ENCODE data around the gene MTA2. TPM values are rescaled to one million over a fixed set of nuclear protein-coding genes. Genes with fewer than 3 reads are reported as not detected.

Gene MTA2
- total RNA-seq, 1 experiment from 2014 or later = 193 TPM

GRCh38 chr11:62615521-62615920 is 13.9 kb upstream of the MTA2 start:
- intact Hi-C loops (cut with micrococcal nuclease) = no loop called here
- Histone ChIP-seq H3K9me3 (ENCODE audit: low read length) (no peaks in the 10 kb centered on the region), H2AFZ (ENCODE audit: low read length) (no peak overlapping the region), H3K9me2 (replicated peaks; ENCODE audit: low read length) (no peaks in the 10 kb centered on the region), H3K36me3 (ENCODE audit: low read depth, low read length) (no peaks in the 10 kb centered on the region), H3K4me2 (ENCODE audit: low read length) (no peak overlapping the region), H3K27me3 (ENCODE audit: low read length) (no peaks in the 10 kb centered on the region), H3K79me2 (ENCODE audit: low read length) (peaks cover 26% of the 10 kb centered on the region), H3K27ac (ENCODE audit: low read length) (no peak overlapping the region), H3K4me1 (ENCODE audit: insufficient read depth, low read length) (peaks cover 35% of the 10 kb centered on the region), H3F3A (ENCODE audit: low read length, unreplicated experiment) (peaks cover 7% of the 10 kb centered on the region), H3K9ac (ENCODE audit: low read length) (no peak overlapping the region), H3K4me3 (ENCODE audit: low read length) (no peak overlapping the region), H4K20me1 (ENCODE audit: low read length) (no peaks in the 10 kb centered on the region)
- DNase-seq (no peak), ATAC-seq (no peak)
- TF ChIP-seq EZH2phosphoT487 (IDR thresholded peaks at IDR 0.05; ENCODE audit: borderline replicate concordance, low read length) (no peak), EZH2 (IDR thresholded peaks at IDR 0.05; ENCODE audit: low read length, unreplicated experiment) (no peak), CTCF (conservative IDR thresholded peaks at IDR 0.05; ENCODE audit: low read depth, low read length) (no peak)
- POLR2A ChIA-PET (ENCODE audit: unreplicated experiment) = no interaction called here
- CTCF ChIA-PET = no interaction called here
- no TSS peak for BruUV-seq (replicated peaks)

DNA sequence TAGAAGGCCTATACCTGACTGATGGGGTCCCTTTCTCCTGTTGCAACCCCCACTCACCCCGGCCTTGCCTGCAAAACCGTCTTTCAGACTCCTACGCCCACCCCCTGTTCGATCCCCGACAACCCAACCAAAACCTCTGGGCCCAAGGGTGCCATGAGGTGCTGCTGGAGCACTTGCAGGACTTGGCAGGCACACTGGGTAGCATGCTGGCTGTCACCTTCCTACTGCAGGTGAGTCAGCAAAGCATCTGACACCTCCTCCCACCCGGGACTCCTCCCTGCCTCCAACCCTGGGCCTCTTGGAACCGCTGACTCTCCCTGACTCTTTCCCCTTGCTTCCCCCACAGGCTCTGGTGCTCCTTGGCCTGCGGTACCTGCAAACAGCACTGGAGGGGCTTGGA is 12.6 kb upstream of the MTA2 start:
- intact Hi-C loops (cut with micrococcal nuclease) = loop anchor here (5.0 kb wide), 1 partner anchor 33 kb away; the partner anchor contains the start of gene GANAB
- no peak overlapping the region for H3K4me3 ChIP-seq (ENCODE audit: low read length)
- no peak overlapping the region for H2AFZ ChIP-seq (ENCODE audit: low read length)
- TF ChIP-seq EZH2phosphoT487 (IDR thresholded peaks at IDR 0.05; ENCODE audit: borderline replicate concordance, low read length) (no peak), CTCF (conservative IDR thresholded peaks at IDR 0.05; ENCODE audit: low read depth, low read length) (no peak), EZH2 (IDR thresholded peaks at IDR 0.05; ENCODE audit: low read length, unreplicated experiment) (no peak)
- no peaks in the 10 kb centered on the region for H3K9me2 ChIP-seq (replicated peaks; ENCODE audit: low read length)
- no TSS peak for BruUV-seq (replicated peaks)
- H3K4me2 ChIP-seq (ENCODE audit: low read length) = peak overlapping the region; percentile 14; the same call in 1 of the 2 replicates
- H3K36me3 ChIP-seq (ENCODE audit: low read depth, low read length) = no peaks in the 10 kb centered on the region
- ATAC-seq (peak; percentile 10), DNase-seq (peak; percentile 72)
- H4K20me1 ChIP-seq (ENCODE audit: low read length) = no peaks in the 10 kb centered on the region
- H3K79me2 ChIP-seq (ENCODE audit: low read length) = peaks cover 14% of the 10 kb centered on the region
- no peaks in the 10 kb centered on the region for H3K9me3 ChIP-seq (ENCODE audit: low read length)
- peaks cover 7% of the 10 kb centered on the region for H3F3A ChIP-seq (ENCODE audit: low read length, unreplicated experiment)
- peak overlapping the region; percentile 9; the same call in 1 of the 2 replicates for H3K27ac ChIP-seq (ENCODE audit: low read length)
- ChIA-PET POLR2A (ENCODE audit: unreplicated experiment) (no interaction called here), CTCF (no interaction called here)
- peaks cover 29% of the 10 kb centered on the region for H3K4me1 ChIP-seq (ENCODE audit: insufficient read depth, low read length)
- H3K27me3 ChIP-seq (ENCODE audit: low read length) = no peaks in the 10 kb centered on the region
- no peak overlapping the region for H3K9ac ChIP-seq (ENCODE audit: low read length)

GRCh38 chr11:62613291-62613778 is 11.7 kb upstream of the MTA2 start:
- peak overlapping the region; percentile 59; the same call in 1 of the 2 replicates for H3K27ac ChIP-seq (ENCODE audit: low read length)
- no peak for TF ChIP-seq EZH2phosphoT487 (IDR thresholded peaks at IDR 0.05; ENCODE audit: borderline replicate concordance, low read length)
- TF ChIP-seq EZH2 (IDR thresholded peaks at IDR 0.05; ENCODE audit: low read length, unreplicated experiment) = no peak
- TF ChIP-seq CTCF (conservative IDR thresholded peaks at IDR 0.05; ENCODE audit: low read depth, low read length) = no peak
- no peaks in the 10 kb centered on the region for H3K27me3 ChIP-seq (ENCODE audit: low read length)
- POLR2A ChIA-PET (ENCODE audit: unreplicated experiment) = no interaction called here
- H3K36me3 ChIP-seq (ENCODE audit: low read depth, low read length) = no peaks in the 10 kb centered on the region
- peak; percentile 11 for ATAC-seq
- peaks cover 12% of the 10 kb centered on the region; the same call in 1 of the 2 replicates for H3K79me2 ChIP-seq (ENCODE audit: low read length)
- no peak for DNase-seq
- H3K4me3 ChIP-seq (ENCODE audit: low read length) = peak overlapping the region; percentile 81; the same call in 1 of the 2 replicates
- peak overlapping the region; percentile 89 for H2AFZ ChIP-seq (ENCODE audit: low read length)
- intact Hi-C loops (cut with micrococcal nuclease) = loop anchor here (5.0 kb wide), 1 partner anchor 34 kb away; the partner anchor contains the start of gene GANAB
- no peak overlapping the region for H3K9ac ChIP-seq (ENCODE audit: low read length)
- no peaks in the 10 kb centered on the region for H4K20me1 ChIP-seq (ENCODE audit: low read length)
- CTCF ChIA-PET = interaction anchor here (0.7 to 0.8 kb wide), 2 partner anchors 12 to 60 kb away, joined by 3 to 4 read pairs; partner anchors contain the start of gene MTA2
- H3K4me1 ChIP-seq (ENCODE audit: insufficient read depth, low read length) = peaks cover 29% of the 10 kb centered on the region
- H3K9me3 ChIP-seq (ENCODE audit: low read length) = no peaks in the 10 kb centered on the region
- BruUV-seq (replicated peaks) = TSS peak; percentile 24
- no peaks in the 10 kb centered on the region for H3K9me2 ChIP-seq (replicated peaks; ENCODE audit: low read length)
- H3K4me2 ChIP-seq (ENCODE audit: low read length) = peak overlapping the region; percentile 97; the same call in 1 of the 2 replicates
- H3F3A ChIP-seq (ENCODE audit: low read length, unreplicated experiment) = peaks cover 7% of the 10 kb centered on the region

All from PC-3 (cell line).